ENCODE data around the gene RSPH1.

- TF ChIP-seq, protein P1, sequence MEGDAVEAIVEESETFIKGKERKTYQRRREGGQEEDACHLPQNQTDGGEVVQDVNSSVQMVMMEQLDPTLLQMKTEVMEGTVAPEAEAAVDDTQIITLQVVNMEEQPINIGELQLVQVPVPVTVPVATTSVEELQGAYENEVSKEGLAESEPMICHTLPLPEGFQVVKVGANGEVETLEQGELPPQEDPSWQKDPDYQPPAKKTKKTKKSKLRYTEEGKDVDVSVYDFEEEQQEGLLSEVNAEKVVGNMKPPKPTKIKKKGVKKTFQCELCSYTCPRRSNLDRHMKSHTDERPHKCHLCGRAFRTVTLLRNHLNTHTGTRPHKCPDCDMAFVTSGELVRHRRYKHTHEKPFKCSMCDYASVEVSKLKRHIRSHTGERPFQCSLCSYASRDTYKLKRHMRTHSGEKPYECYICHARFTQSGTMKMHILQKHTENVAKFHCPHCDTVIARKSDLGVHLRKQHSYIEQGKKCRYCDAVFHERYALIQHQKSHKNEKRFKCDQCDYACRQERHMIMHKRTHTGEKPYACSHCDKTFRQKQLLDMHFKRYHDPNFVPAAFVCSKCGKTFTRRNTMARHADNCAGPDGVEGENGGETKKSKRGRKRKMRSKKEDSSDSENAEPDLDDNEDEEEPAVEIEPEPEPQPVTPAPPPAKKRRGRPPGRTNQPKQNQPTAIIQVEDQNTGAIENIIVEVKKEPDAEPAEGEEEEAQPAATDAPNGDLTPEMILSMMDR (IDR thresholded peaks at IDR 0.05) = no peak
- TF ChIP-seq POLR2A (IDR thresholded peaks at IDR 0.05) (no peak), POLR2AphosphoS5 (IDR thresholded peaks at IDR 0.05) (peak in 1 of 3 donors; percentile 14)
Observed at GRCh38 chr21:42524341-42525028, 28.5 kb upstream of the RSPH1 start.
